GM12872 (cell line): Measurements from ENCODE around the gene CEP97.

ENCODE experiments used
- CTCF ChIP-seq: IDR thresholded peaks from 3 replicates; pipeline ENCODE4 v1.5.1; 2011; ENCODE audit warnings: low read depth, mild to moderate bottlenecking, low read length, moderate library complexity; ENCODE audit not compliant: insufficient read depth

CEP97 gene

GRCh38 chr3:101685050-101685400 lies 39.4 kb upstream of the CEP97 start:
- TF ChIP-seq CTCF = no peak

DNA sequence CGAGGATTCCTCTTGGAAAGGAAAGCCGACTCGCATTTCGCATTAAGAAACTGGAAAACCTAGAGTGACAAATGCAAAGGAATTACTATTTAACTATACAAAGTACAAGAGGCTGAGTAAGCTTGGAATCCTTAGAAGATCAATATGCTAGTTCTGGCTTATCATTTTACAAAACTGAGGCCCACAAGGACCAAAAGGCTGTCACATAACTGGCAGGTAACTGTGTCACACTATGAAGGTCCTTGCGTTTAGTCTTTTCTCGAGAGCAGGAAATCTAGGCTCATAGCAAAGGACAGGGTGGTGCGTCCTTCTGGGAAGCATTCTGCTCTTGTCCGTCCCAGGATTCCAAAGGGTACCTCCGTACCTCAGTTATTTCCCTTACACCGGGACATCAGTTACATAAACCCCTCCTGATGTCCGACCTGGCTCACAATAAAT lies 38.5 kb upstream of the CEP97 start:
- TF ChIP-seq CTCF = no peak

DNA sequence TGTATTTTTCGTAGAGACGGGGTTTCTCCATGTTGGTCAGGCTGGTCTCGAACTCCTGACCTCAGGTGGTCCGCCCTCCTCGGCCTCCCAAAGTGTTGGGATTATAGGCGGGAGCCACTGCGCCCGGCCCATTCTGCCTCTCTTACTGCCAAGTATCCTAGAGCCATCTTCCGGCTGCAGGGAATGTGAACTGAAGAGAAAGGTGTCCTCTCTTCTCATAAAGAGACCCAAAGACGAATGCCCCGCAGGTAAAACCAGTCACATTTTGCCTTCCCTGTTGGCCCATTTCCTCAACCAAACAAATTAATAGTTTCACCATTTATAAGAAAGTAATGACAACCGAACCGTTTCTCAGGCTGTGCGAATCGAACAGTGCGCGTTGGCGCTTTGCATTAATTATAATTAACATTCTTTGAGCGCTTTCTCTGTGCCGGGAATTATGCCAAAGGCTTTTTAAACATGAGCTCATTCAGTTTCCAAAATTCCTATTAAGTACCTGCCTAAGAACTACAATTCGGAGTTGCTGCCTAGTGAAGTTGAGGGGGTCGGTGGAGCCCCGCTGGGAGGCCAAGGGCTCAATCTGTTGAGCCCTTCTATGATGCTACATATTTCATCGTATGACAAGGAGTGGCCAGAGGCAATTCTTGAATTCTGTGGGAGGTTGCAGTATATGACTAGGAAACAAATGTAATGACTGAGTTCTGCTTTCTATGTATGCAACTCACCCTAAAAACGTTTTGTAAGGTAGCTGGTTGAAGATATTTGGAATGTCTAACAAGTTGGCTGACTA lies 37.1 kb upstream of the CEP97 start:
- TF ChIP-seq CTCF = no peak

DNA sequence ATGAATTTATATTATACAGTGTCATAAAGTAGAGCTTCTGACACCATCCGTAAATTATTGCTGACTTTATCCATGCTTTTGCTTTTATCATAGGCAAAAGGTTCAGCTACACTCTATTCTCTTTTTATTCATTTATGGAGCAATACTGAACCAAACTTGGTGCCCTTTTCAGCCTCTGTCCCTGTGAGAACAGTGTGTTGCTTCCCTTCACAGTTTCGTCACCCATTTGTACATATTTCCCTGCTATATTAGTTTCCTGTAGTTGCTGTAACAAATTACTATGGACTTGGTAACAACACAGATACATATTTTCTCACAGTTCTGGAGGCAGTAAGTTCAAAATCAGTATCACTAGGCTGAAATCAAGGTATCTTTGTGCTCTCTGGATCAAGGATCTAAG lies 35.1 kb upstream of the CEP97 start:
- no peak for TF ChIP-seq CTCF

DNA sequence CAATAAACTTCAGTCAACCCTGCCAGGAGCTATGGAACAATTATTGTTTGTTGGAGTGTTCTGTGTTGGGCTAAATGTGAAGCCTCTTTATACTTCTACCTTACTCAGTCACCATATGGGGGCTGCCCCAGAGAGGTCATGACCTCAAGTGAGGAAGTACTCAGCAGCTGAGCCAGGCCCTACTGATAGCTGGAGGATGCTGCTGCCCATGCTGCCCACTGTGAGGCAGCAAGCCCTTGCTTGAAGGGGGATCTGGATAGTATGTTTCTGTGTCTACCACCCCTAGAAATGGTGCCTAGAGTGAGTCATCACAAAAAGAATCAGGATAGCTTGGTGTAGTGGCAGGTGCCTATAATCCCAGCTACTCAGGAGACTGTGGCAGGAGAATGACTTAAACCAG lies 33.4 kb upstream of the CEP97 start:
- peak; percentile 7; the same call in 1 of the 3 replicates for TF ChIP-seq CTCF

DNA sequence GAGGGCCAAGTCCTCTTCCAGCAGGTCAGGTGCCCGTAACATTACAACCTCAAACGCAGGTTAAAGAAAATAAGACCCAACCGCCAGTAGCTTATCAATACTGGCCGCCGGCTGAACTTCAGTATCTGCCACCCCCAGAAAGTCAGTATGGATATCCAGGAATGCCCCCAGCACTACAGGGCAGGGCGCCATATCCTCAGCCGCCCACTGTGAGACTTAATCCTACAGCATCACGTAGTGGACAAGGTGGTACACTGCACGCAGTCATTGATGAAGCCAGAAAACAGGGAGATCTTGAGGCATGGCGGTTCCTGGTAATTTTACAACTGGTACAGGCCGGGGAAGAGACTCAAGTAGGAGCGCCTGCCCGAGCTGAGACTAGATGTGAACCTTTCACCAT lies 30.9 kb upstream of the CEP97 start:
- peak; percentile 59 for TF ChIP-seq CTCF

- peak; percentile 63 for TF ChIP-seq CTCF
Measured at GRCh38 chr3:101695779-101696372, 28.5 kb upstream of the CEP97 start.
